Activated B cell treated with CpG ODN at 0.5 μM for 24 hours (primary cell): Measurements from ENCODE around the gene NTRK1. TPM values are rescaled to one million over a fixed set of nuclear protein-coding genes. Genes with fewer than 3 reads are reported as not detected.
A peak's percentile ranks its signal among the peaks of the same experiment; 100 is the strongest.
"Not testable (repeated sequence)": the region's sequence is repeated elsewhere in the genome, so short reads cannot be mapped to it uniquely, and the experiment has no call there.

Experiments
- ATAC-seq: fragments of 200-7000 bp; cut with Tn5 transposase; one replicate; pipeline ENCODE4 v1.10.0; 2021; ENCODE audit warnings: low read depth, mild to moderate bottlenecking, moderate library complexity
- CTCF ChIA-PET: fragments of 350-600 bp; sonication (Branson Sonifier 250); formaldehyde crosslinking; loops from one replicate; lab custom pipeline; 2021; ENCODE audit warnings: antibody characterized with exemption; lab: Charles Lee
- POLR2A ChIA-PET: fragments of 350-600 bp; sonication (Branson Sonifier 250); formaldehyde crosslinking; loops from one replicate; lab custom pipeline; 2021; ENCODE audit warnings: antibody characterized with exemption; lab: Charles Lee
- DNase-seq: peaks from one replicate; pipeline ENCODE4 v3.0.0; 2022
- H3K27ac Mint-ChIP-seq: one replicate; pipeline ENCODE4 v1.8.0; 2020; ENCODE audit warnings: mixed read lengths
- H3K27me3 Mint-ChIP-seq: one replicate; pipeline ENCODE4 v1.8.0; 2021; ENCODE audit warnings: mixed read lengths
- H3K36me3 Mint-ChIP-seq: one replicate; pipeline ENCODE4 v1.8.0; 2021; ENCODE audit warnings: low read depth, mixed read lengths
- H3K4me1 Mint-ChIP-seq: one replicate; pipeline ENCODE4 v1.8.0; 2021; ENCODE audit warnings: mixed read lengths
- H3K4me3 Mint-ChIP-seq: one replicate; pipeline ENCODE4 v1.8.0; 2020; ENCODE audit warnings: mild to moderate bottlenecking, mixed read lengths
- H3K9me3 Mint-ChIP-seq: one replicate; pipeline ENCODE4 v1.8.0; 2020; ENCODE audit warnings: mixed read lengths
- CTCF ChIP-seq: fragments of 200-600 bp; IDR thresholded peaks from one replicate; pipeline ENCODE4 v1.8.0; 2022; ENCODE audit warnings: antibody characterized with exemption, mild to moderate bottlenecking
- intact Hi-C: fragments of 100-400 bp; cut with micrococcal nuclease; formaldehyde crosslinking; loops from one replicate; pipeline ENCODE4 v1.15.1; 2024
- total RNA-seq: library from RNA; stranded (reverse); gene quantifications from 2 replicates; pipeline ENCODE4 v1.2.3, GENCODE V29; 2022

The NTRK1 gene
- total RNA-seq, 1 donor from 2014 or later = 0.11 TPM

GRCh38 chr1:156925154-156926010, 64.7 kb downstream of the NTRK1 start:
- ChIA-PET CTCF (interaction anchor here (1.5 kb wide), 1 partner anchor 236 kb away, joined by 4 read pairs; no protein-coding TSS in a partner anchor), POLR2A (no interaction called here)
- Mint-ChIP-seq H3K36me3 (no peaks in the 10 kb centered on the region), H3K27ac (no peak overlapping the region), H3K4me3 (no peak overlapping the region), H3K4me1 (peaks cover 9% of the 10 kb centered on the region), H3K9me3 (no peaks in the 10 kb centered on the region), H3K27me3 (peaks cover 64% of the 10 kb centered on the region)
- DNase-seq (no peak), ATAC-seq (no peak)
- intact Hi-C loops = loop anchor here (5.0 kb wide), 1 partner anchor 33 kb away; the partner anchor contains the start of gene PEAR1
- no peak for TF ChIP-seq CTCF

DNA sequence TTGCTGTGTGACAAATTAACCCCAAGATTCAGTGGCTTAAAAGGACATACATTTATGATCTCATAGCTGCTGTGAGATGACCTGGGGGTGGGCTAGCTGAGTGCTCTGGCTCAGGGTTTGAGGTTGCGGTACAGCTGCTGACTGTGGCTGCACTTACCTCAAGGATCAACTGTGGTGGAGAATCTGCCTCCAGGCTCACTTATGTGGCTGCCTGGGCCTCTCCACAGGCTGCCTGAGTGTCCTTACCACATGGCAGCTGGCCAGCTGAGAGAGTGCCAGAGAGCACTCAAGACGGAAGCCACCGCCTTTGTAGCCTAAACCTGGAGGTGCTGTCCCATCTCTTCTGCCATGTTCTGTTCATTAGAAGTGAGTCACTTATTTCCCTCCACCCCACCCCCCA, 65.5 kb downstream of the NTRK1 start:
- Mint-ChIP-seq H3K4me3 (no peak overlapping the region), H3K27ac (no peak overlapping the region), H3K9me3 (no peaks in the 10 kb centered on the region), H3K36me3 (no peaks in the 10 kb centered on the region), H3K4me1 (peaks cover 9% of the 10 kb centered on the region), H3K27me3 (peaks cover 67% of the 10 kb centered on the region)
- ChIA-PET POLR2A (interaction anchor here (0.6 kb wide), 1 partner anchor 33 kb away, joined by 3 read pairs; no protein-coding TSS in a partner anchor), CTCF (interaction anchor here (1.5 kb wide), 1 partner anchor 236 kb away, joined by 4 read pairs; no protein-coding TSS in a partner anchor)
- ATAC-seq (no peak), DNase-seq (no peak)
- TF ChIP-seq CTCF = no peak
- intact Hi-C loops = loop anchor here (5.0 kb wide), 1 partner anchor 34 kb away; the partner anchor contains the start of gene PEAR1

DNA sequence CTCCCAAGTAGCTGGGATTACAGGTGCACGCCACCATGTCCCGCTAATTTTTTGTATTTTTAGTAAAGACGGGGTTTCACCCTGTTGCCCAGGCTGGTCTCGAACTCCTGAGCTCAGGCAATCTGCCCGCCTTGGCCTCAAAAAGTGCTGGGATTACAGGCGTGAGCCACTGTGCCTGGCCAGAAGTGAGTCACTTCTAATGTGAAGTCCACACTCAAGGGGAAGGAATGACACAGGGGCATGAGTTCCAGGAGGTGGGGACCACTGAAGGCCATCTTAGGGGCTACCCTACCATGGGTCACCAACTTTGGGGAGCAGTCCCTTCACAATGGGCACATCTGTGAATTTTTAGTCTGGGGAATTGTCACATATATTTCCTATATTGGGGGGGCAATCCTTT, 66.0 kb downstream of the NTRK1 start:
- H3K27ac Mint-ChIP-seq, DNase-seq, H3K36me3 Mint-ChIP-seq, H3K4me1 Mint-ChIP-seq, H3K4me3 Mint-ChIP-seq, POLR2A ChIA-PET, ATAC-seq, H3K9me3 Mint-ChIP-seq: not testable (repeated sequence)
- CTCF ChIA-PET = interaction anchor here (1.5 kb wide), 2 partner anchors 237 to 299 kb away, joined by 3 to 4 read pairs; no protein-coding TSS in a partner anchor
- intact Hi-C loops = loop anchor here (1.0 to 5.0 kb wide), 2 partner anchors 34 to 237 kb away; partner anchors contain the start of gene PEAR1
- peaks cover 67% of the 10 kb centered on the region for H3K27me3 Mint-ChIP-seq

DNA sequence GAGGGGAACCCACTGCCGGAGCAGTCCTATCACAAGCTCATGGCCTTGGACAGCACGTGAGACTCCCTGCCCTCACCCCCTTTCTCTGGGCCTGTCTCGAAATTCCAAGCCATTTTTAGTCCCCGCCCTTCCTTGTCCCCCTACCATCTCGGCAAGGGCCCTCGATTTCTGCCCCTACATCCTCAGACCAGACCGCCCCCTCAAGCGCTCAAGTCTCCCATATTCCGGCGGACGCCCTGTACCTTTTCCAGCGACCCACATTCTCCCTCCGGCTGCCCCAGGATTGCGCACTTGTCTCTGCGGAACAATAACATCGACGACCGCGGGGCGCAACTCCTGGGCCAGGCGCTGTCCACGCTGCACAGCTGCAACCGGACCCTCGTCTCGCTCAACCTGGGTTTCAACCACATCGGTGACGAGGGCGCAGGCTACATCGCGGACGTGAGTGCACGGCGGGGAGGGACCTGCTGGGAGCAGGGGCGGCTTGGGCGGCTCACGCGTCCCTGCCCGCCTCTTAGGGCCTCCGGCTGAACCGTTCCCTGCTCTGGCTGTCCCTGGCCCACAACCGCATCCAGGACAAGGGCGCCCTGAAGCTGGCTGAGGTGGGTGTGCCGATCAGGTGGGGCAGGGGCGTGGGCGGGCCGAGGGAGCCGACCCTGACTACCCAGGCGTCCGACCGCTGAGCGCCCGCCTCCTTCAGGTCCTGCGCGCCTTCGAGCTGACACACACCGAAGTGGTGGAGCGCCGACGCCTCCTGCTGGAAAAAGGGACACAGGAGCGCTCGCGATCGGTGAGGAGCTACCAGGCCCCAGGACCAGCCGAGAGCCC, 66.8 kb downstream of the NTRK1 start:
- peaks cover 9% of the 10 kb centered on the region for H3K4me1 Mint-ChIP-seq
- H3K4me3 Mint-ChIP-seq = no peak overlapping the region
- ATAC-seq = peak; percentile 60
- no peaks in the 10 kb centered on the region for H3K9me3 Mint-ChIP-seq
- ChIA-PET POLR2A (no interaction called here), CTCF (interaction anchor here (1.1 to 1.5 kb wide), 4 partner anchors 238 to 301 kb away, joined by 3 to 4 read pairs (median 3); no protein-coding TSS in a partner anchor)
- H3K27ac Mint-ChIP-seq = no peak overlapping the region
- H3K27me3 Mint-ChIP-seq = peaks cover 67% of the 10 kb centered on the region
- no peak for TF ChIP-seq CTCF
- intact Hi-C loops = loop anchor here (1.0 to 5.0 kb wide), 2 partner anchors 35 to 238 kb away; partner anchors contain the start of gene PEAR1
- no peaks in the 10 kb centered on the region for H3K36me3 Mint-ChIP-seq
- peak; percentile 26 for DNase-seq

- no peak overlapping the region for H3K27ac Mint-ChIP-seq
- intact Hi-C loops = loop anchor here (5.0 kb wide), 1 partner anchor 36 kb away; the partner anchor contains the start of gene PEAR1
- H3K36me3 Mint-ChIP-seq = no peaks in the 10 kb centered on the region
- CTCF ChIA-PET = interaction anchor here (1.1 to 1.5 kb wide), 3 partner anchors 238 to 302 kb away, joined by 3 read pairs; no protein-coding TSS in a partner anchor
- peaks cover 70% of the 10 kb centered on the region for H3K27me3 Mint-ChIP-seq
- H3K9me3 Mint-ChIP-seq = no peaks in the 10 kb centered on the region
- TF ChIP-seq CTCF = no peak
- ATAC-seq (no peak), DNase-seq (no peak)
- no peak overlapping the region for H3K4me3 Mint-ChIP-seq
- peaks cover 9% of the 10 kb centered on the region for H3K4me1 Mint-ChIP-seq
- POLR2A ChIA-PET = no interaction called here
Observed at GRCh38 chr1:156928043-156928602, 67.5 kb downstream of the NTRK1 start.
